Transverse colon (tissue), 4 donors: ENCODE measurements around the gene CTAGE15. TPM values are rescaled to one million over a fixed set of nuclear protein-coding genes. Genes with fewer than 3 reads are reported as not detected.
"Not testable (repeated sequence)": the region's sequence is repeated elsewhere in the genome, so short reads cannot be mapped to it uniquely, and the experiment has no call there.

Source experiments
- DNase-seq: peaks from one replicate; pipeline ENCODE4 v3.0.0-alpha.2; 2019
- H3K27ac ChIP-seq, 4 donors: fragments of 200-600 bp; sonication (generic); 2 replicates each; pipeline ENCODE4 v1.5.1; 2016 to 2018; ENCODE audit warnings: inconsistent platforms in 4 of 4
- H3K27me3 ChIP-seq: fragments of 200-600 bp; sonication (generic); 2 replicates; pipeline ENCODE4 v1.5.1; 2017; ENCODE audit warnings: inconsistent platforms
- H3K36me3 ChIP-seq, 4 donors: fragments of 200-600 bp; sonication (generic); 2 replicates each; pipeline ENCODE4 v1.5.1; 2017 to 2019; ENCODE audit warnings: inconsistent platforms in 4 of 4
- H3K4me1 ChIP-seq, 4 donors: fragments of 200-600 bp; sonication (generic); 2 replicates each; pipeline ENCODE4 v1.5.1; 2017 to 2020; ENCODE audit warnings: inconsistent platforms in 4 of 4
- H3K4me3 ChIP-seq, 4 donors: fragments of 200-600 bp; sonication (generic); 1 replicate in 1 of 4; 2 replicates in 3 of 4; pipeline versions ENCODE4 v1.5.1 to v1.6.1; 2017 to 2019; ENCODE audit warnings: inconsistent platforms in 4 of 4
- H3K9me3 ChIP-seq, 2 donors: fragments of 200-600 bp; sonication (generic); 2 replicates each; pipeline ENCODE4 v1.5.1; 2017 to 2019; ENCODE audit warnings: inconsistent platforms in 2 of 2
- WGBS, 2 donors: methylation state at CpG; one replicate each; pipeline ENCODE4 v1.1.5; 2018; ENCODE audit warnings: low coverage in 1 of 2; 5-methylcytosine and 5-hydroxymethylcytosine counted together
- in situ Hi-C, 4 donors: fragments of 200-750 bp; cut with MboI; loops; one replicate each; pipeline versions ENCODE4 v1.15.0 to v1.15.1; 2017; ENCODE audit warnings: low sequenced_read_pairs in 3 of 4, low pct_ligation_motif_present in 1 of 4, low pct_unique_long_range_greater_than_20kb in 1 of 4
- intact Hi-C: fragments of 100-400 bp; cut with DNase I; formaldehyde crosslinking; loops from one replicate; pipeline ENCODE4 v1.15.1; 2023; ENCODE audit warnings: low total_unique reads
- total RNA-seq, 4 donors: library from RNA; depleted of rRNA; stranded (reverse); fragments of >200 nt; gene quantifications; one replicate each; pipeline ENCODE4 v1.1.0, GENCODE V29; 2016

The CTAGE15 gene
- 1 to 10 TPM in 1 of 4 donors, under 1 TPM in 1, not detected in 2; 0.55 to 1.6 TPM for total RNA-seq

GRCh38 chr7:143571501-143571900 is at the start of gene CTAGE15:
Gene CTAGE15 (plus strand): TSS chr7:143571801. CDS start chr7:143571818, 17 bp downstream.
- H3K9me3 ChIP-seq, H3K4me3 ChIP-seq, H3K27ac ChIP-seq, in situ Hi-C loops, intact Hi-C loops, DNase-seq, H3K27me3 ChIP-seq, H3K36me3 ChIP-seq, H3K4me1 ChIP-seq: not testable (repeated sequence)
- no CpG with 5 or more reads among the region's 20 CpGs for WGBS, 2 donors

GRCh38 chr7:143522309-143522916 is 49.2 kb upstream of the CTAGE15 start:
- WGBS, 2 donors, result no CpG with 5 or more reads among the region's 9 CpGs
- intact Hi-C loops, H3K4me1 ChIP-seq, H3K4me3 ChIP-seq, H3K36me3 ChIP-seq, DNase-seq, H3K9me3 ChIP-seq, H3K27ac ChIP-seq, in situ Hi-C loops, H3K27me3 ChIP-seq: not testable (repeated sequence)

- 100% methylated on average over 2 of the region's 6 CpGs; no CpG with 5 or more reads in 1 of the 2 donors for WGBS, 2 donors
- H3K27ac ChIP-seq, DNase-seq, H3K4me3 ChIP-seq, H3K4me1 ChIP-seq, H3K36me3 ChIP-seq, in situ Hi-C loops, H3K27me3 ChIP-seq, intact Hi-C loops, H3K9me3 ChIP-seq: not testable (repeated sequence)
Observed at GRCh38 chr7:143531169-143531926, 40.3 kb upstream of the CTAGE15 start.

GRCh38 chr7:143531932-143532331 is 39.7 kb upstream of the CTAGE15 start:
- intact Hi-C loops, in situ Hi-C loops, H3K27me3 ChIP-seq: not testable (repeated sequence)

GRCh38 chr7:143533213-143533839 is 38.3 kb upstream of the CTAGE15 start:
- in situ Hi-C loops, H3K27ac ChIP-seq, H3K9me3 ChIP-seq, H3K4me1 ChIP-seq, H3K4me3 ChIP-seq, H3K27me3 ChIP-seq, DNase-seq, H3K36me3 ChIP-seq, intact Hi-C loops: not testable (repeated sequence)
- WGBS, 2 donors, result no CpG with 5 or more reads among the region's 6 CpGs

More at GRCh38 chr7:143531932-143532331, 39.7 kb upstream of the CTAGE15 start:
- H3K4me1 ChIP-seq, DNase-seq, H3K4me3 ChIP-seq, H3K9me3 ChIP-seq, H3K36me3 ChIP-seq, H3K27ac ChIP-seq: not testable (repeated sequence)
- no CpG with 5 or more reads among the region's 1 CpG for WGBS, 2 donors

GRCh38 chr7:143536443-143536842 is 35.2 kb upstream of the CTAGE15 start:
- H3K9me3 ChIP-seq, H3K27ac ChIP-seq, in situ Hi-C loops, intact Hi-C loops, DNase-seq, H3K27me3 ChIP-seq, H3K4me1 ChIP-seq, H3K36me3 ChIP-seq, H3K4me3 ChIP-seq: not testable (repeated sequence)
- WGBS, 2 donors, result no CpG with 5 or more reads among the region's 1 CpG

GRCh38 chr7:143543288-143544038 is 28.1 kb upstream of the CTAGE15 start:
- WGBS, 2 donors, result no CpG with 5 or more reads among the region's 7 CpGs
- H3K4me1 ChIP-seq, H3K36me3 ChIP-seq, H3K27me3 ChIP-seq, H3K27ac ChIP-seq, intact Hi-C loops, H3K9me3 ChIP-seq, DNase-seq, in situ Hi-C loops, H3K4me3 ChIP-seq: not testable (repeated sequence)

GRCh38 chr7:143555968-143556367 is 15.6 kb upstream of the CTAGE15 start:
- WGBS, 2 donors, result no CpG with 5 or more reads among the region's 1 CpG

More at GRCh38 chr7:143555968-143556367, 15.6 kb upstream of the CTAGE15 start:
- intact Hi-C loops, H3K36me3 ChIP-seq, H3K9me3 ChIP-seq, DNase-seq, H3K27me3 ChIP-seq, H3K4me3 ChIP-seq, H3K4me1 ChIP-seq, in situ Hi-C loops, H3K27ac ChIP-seq: not testable (repeated sequence)
